SKM-1 (cell line): ENCODE data around the gene GNB5.

Experiments
- DNase-seq: peaks from one replicate; lab custom pipeline; 2025; ENCODE audit not compliant: unreplicated experiment; lab: John Stamatoyannopoulos, UW

GNB5 gene

GRCh38 chr15:52207191-52207590, 16.0 kb upstream of the GNB5 start:
- no peak for DNase-seq

- DNase-seq: no peak
Observed at GRCh38 chr15:52206446-52206845, 15.3 kb upstream of the GNB5 start.

GRCh38 chr15:52204657-52205056, 13.5 kb upstream of the GNB5 start:
- DNase-seq: no peak

GRCh38 chr15:52200831-52201365, 9.7 kb upstream of the GNB5 start:
- no peak for DNase-seq

GRCh38 chr15:52199271-52199670, 8.1 kb upstream of the GNB5 start:
- DNase-seq: no peak

- no peak for DNase-seq
Observed at GRCh38 chr15:52196891-52197290, 5.7 kb upstream of the GNB5 start.

GRCh38 chr15:52193791-52194190, 2.6 kb upstream of the GNB5 start:
- no peak for DNase-seq

- no peak for DNase-seq
Observed at GRCh38 chr15:52193321-52193720, 2.1 kb upstream of the GNB5 start.

- no peak for DNase-seq
Observed at GRCh38 chr15:52186651-52187486, 4.3 kb downstream of the GNB5 start.

GRCh38 chr15:52185151-52185561, 6.0 kb downstream of the GNB5 start:
- DNase-seq: no peak

- no peak for DNase-seq
Observed at GRCh38 chr15:52184721-52185120, 6.5 kb downstream of the GNB5 start.

GRCh38 chr15:52183562-52184173, 7.5 kb downstream of the GNB5 start:
- DNase-seq: no peak

- no peak for DNase-seq
Observed at GRCh38 chr15:52181938-52182780, 9.0 kb downstream of the GNB5 start.

GRCh38 chr15:52180851-52181450, 10.2 kb downstream of the GNB5 start:
- DNase-seq: no peak

GRCh38 chr15:52180196-52180835, 10.9 kb downstream of the GNB5 start:
- no peak for DNase-seq

GRCh38 chr15:52179278-52180195, 11.7 kb downstream of the GNB5 start:
- peak; percentile 63 for DNase-seq

GRCh38 chr15:52178765-52179164, 12.4 kb downstream of the GNB5 start:
- no peak for DNase-seq

- no peak for DNase-seq
Observed at GRCh38 chr15:52172869-52173268, 18.3 kb downstream of the GNB5 start.

GRCh38 chr15:52171807-52172206, 19.4 kb downstream of the GNB5 start:
- no peak for DNase-seq
